Stomach (tissue), 9 donors: Measurements from ENCODE around the gene PTPRT. TPM values are rescaled to one million over a fixed set of nuclear protein-coding genes. Genes with fewer than 3 reads are reported as not detected.

Experiments
- DNase-seq, 2 donors: peaks; one replicate each; pipeline versions ENCODE4 v3.0.0 to v3.0.0-alpha.2; 2013 to 2019
- H3K27ac ChIP-seq, 5 donors: fragments of 200-600 bp in 4 of 5; sonication (generic) in 4 of 5; one replicate each; pipeline ENCODE4 v1.5.1; 2013 to 2019; ENCODE audit warnings: mild to moderate bottlenecking in 1 of 5, moderate library complexity in 1 of 5
- H3K27me3 ChIP-seq, 3 donors: fragments of 200-600 bp; sonication (generic); one replicate each; pipeline ENCODE4 v1.5.1; 2017 to 2019; ENCODE audit warnings: mixed run types in 1 of 3
- H3K36me3 ChIP-seq, 4 donors: fragments of 200-600 bp; sonication (generic); 1 replicate in 3 of 4; 2 replicates in 1 of 4; pipeline ENCODE4 v1.5.1; 2016 to 2019
- H3K4me1 ChIP-seq, 4 donors: fragments of 200-600 bp; sonication (generic); one replicate each; pipeline ENCODE4 v1.5.1; 2016 to 2019
- H3K4me3 ChIP-seq, 4 donors: fragments of 200-600 bp; sonication (generic) in 3 of 4; one replicate each; pipeline ENCODE4 v1.5.1; 2016 to 2019; ENCODE audit warnings: mild to moderate bottlenecking in 1 of 4
- H3K9me3 ChIP-seq, 4 donors: fragments of 200-600 bp; sonication (generic); one replicate each; pipeline ENCODE4 v1.5.1; 2016 to 2019
- EP300 ChIP-seq: sonication (generic); formaldehyde crosslinking; IDR thresholded peaks from one replicate; pipeline ENCODE4 v1.6.1; 2017; ENCODE audit warnings: antibody characterized with exemption
- POLR2A ChIP-seq, 4 donors: fragments of 450-650 bp; IDR thresholded peaks; one replicate each; pipeline ENCODE4 v1.6.1; 2016; ENCODE audit warnings: antibody characterized with exemption in 4 of 4, control low read depth in 2 of 4, mild to moderate bottlenecking in 1 of 4, moderate library complexity in 1 of 4
- POLR2AphosphoS5 ChIP-seq, 3 donors: sonication (generic); formaldehyde crosslinking; IDR thresholded peaks; one replicate each; pipeline ENCODE4 v1.6.1; 2016; ENCODE audit warnings: antibody characterized with exemption in 3 of 3
- WGBS, 5 donors: extraction: QIAGEN DNeasy Blood & Tissue Kit in 3 of 5; methylation state at CpG; one replicate each; pipeline versions ENCODE4 v1.1.5 to v1.1.7; 2013 to 2018; 5-methylcytosine and 5-hydroxymethylcytosine counted together
- intact Hi-C: fragments of 100-400 bp; cut with DNase I; formaldehyde crosslinking; loops from one replicate; pipeline ENCODE4 v1.15.1; 2023; ENCODE audit warnings: low total_unique reads
- polyA plus RNA-seq, 3 donors: library from polyadenylated mRNA; stranded (reverse); fragments of 200-250 nt; gene quantifications; one replicate each; pipeline ENCODE4 v1.2.3, GENCODE V29; 2013
- total RNA-seq, 5 donors: library from RNA; depleted of rRNA; stranded (reverse); fragments of >200 nt; gene quantifications; one replicate each; pipeline versions ENCODE4 v1.1.0 to v1.2.3, GENCODE V29; 2014 to 2016
- TF ChIP-seq, protein P1 (sequence below), 7 experiments: fragments of 450-650 bp in 4 of 7; fragments of 200-600 bp in 3 of 7; sonication (generic) in 3 of 7; IDR thresholded peaks; one replicate each; pipeline ENCODE4 v1.5.1; 2016 to 2019; ENCODE audit warnings: antibody characterized with exemption in 7 of 7, control low read depth in 2 of 7, mild to moderate bottlenecking in 1 of 7
- donor health status: healthy with polysubstance abuse.
- donor health status: Bipolar disorder and iron deficiency.
- donor health status: healthy.

PTPRT gene
- total and polyA plus RNA-seq, 8 donors, result 0.05 to 11.6 (median 1.7) TPM; not detected in 2

DNA sequence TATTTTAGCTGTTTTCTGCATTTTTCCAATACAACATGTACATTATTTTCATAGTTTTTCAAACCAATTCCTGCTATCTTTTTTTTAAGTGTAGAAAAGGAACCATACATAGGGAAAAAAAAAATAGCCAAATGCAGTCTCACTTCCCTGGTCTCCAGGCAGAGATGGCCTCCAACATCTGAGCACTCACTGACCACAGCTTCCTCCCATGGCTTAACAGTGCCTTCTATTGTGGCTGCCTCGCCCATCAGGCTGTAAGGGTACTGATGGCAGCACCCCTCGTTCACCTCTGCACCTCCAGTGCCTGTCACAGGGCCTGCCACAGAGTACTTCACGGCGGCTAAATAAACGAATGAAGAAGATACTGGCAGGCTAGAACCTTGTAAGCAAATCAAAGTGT, 591.1 kb downstream of the PTPRT start:
- Histone ChIP-seq H3K4me3 (no peak overlapping the region), H3K9me3 (no peaks in the 10 kb centered on the region), H3K27ac (no peak overlapping the region), H3K4me1 (no peaks in the 10 kb centered on the region), H3K36me3 (no peaks in the 10 kb centered on the region), H3K27me3 (no peaks in the 10 kb centered on the region)
- intact Hi-C loops, result no loop called here
- TF ChIP-seq POLR2AphosphoS5 (IDR thresholded peaks at IDR 0.05), result no peak
- TF ChIP-seq, protein P1, sequence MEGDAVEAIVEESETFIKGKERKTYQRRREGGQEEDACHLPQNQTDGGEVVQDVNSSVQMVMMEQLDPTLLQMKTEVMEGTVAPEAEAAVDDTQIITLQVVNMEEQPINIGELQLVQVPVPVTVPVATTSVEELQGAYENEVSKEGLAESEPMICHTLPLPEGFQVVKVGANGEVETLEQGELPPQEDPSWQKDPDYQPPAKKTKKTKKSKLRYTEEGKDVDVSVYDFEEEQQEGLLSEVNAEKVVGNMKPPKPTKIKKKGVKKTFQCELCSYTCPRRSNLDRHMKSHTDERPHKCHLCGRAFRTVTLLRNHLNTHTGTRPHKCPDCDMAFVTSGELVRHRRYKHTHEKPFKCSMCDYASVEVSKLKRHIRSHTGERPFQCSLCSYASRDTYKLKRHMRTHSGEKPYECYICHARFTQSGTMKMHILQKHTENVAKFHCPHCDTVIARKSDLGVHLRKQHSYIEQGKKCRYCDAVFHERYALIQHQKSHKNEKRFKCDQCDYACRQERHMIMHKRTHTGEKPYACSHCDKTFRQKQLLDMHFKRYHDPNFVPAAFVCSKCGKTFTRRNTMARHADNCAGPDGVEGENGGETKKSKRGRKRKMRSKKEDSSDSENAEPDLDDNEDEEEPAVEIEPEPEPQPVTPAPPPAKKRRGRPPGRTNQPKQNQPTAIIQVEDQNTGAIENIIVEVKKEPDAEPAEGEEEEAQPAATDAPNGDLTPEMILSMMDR (IDR thresholded peaks at IDR 0.05), result no peak
- no peak for TF ChIP-seq EP300
- no peak for TF ChIP-seq POLR2A (IDR thresholded peaks at IDR 0.05)
- WGBS, 5 donors, result 53 to 66% (median 56%) methylated on average over 5 of the region's 5 CpGs
- no peak for DNase-seq

DNA sequence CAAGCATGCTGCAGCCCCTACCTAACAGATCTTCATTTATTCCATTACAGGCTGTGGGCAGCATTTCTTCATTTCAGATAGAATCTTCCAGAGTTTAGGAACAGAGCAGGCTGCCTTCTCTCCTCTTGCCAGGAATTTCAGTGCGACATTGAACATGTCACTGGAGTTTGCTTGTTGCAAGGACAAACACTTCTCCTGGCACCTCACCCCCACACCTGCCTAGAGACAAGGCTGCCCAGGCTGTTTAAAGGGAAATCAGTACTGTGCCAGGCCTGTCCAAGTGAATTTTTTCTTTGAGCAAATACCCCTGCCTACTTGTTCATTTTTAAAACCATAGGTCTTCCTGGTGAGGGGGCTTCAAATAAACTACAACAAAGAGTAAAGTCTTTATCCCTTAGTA, 594.1 kb downstream of the PTPRT start:
- no peak overlapping the region for H3K4me3 ChIP-seq
- 29 to 65% (median 50%) methylated on average over 1 of the region's 1 CpG for WGBS, 5 donors
- H3K27ac ChIP-seq, result no peak overlapping the region
- H3K4me1 ChIP-seq, result no peaks in the 10 kb centered on the region
- no peaks in the 10 kb centered on the region for H3K27me3 ChIP-seq
- DNase-seq, result peak in 1 of 2 donors; percentile 61
- TF ChIP-seq, protein P1 (IDR thresholded peaks at IDR 0.05), result no peak
- TF ChIP-seq POLR2A (IDR thresholded peaks at IDR 0.05), result no peak
- TF ChIP-seq POLR2AphosphoS5 (IDR thresholded peaks at IDR 0.05), result no peak
- TF ChIP-seq EP300, result no peak
- no peaks in the 10 kb centered on the region for H3K9me3 ChIP-seq
- H3K36me3 ChIP-seq, result no peaks in the 10 kb centered on the region
- intact Hi-C loops, result no loop called here

DNA sequence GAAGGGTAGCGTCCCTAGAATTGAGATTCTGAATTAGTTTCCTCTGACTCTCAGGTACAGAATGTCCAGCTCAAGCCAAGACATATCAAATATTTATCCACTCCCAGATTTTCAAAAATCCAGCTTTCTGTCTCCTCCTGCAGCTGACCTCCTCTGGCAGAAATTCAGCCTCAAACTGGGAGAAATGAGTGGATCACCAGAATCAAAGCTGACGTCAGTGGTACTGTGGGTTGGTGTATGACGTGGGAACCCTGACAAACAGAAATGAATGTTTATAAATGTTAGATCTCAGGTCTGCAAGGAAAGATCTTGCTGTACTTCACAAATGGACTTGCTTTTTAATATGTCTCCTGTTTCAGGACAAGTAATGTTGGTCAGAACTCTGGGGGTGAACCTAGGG, 595.0 kb downstream of the PTPRT start:
- intact Hi-C loops, result no loop called here
- no peaks in the 10 kb centered on the region for H3K4me1 ChIP-seq
- no peaks in the 10 kb centered on the region for H3K27me3 ChIP-seq
- no peak overlapping the region for H3K4me3 ChIP-seq
- TF ChIP-seq EP300, result no peak
- 36 to 67% (median 59%) methylated on average over 3 of the region's 3 CpGs for WGBS, 5 donors
- no peaks in the 10 kb centered on the region for H3K9me3 ChIP-seq
- no peak overlapping the region for H3K27ac ChIP-seq
- no peak for DNase-seq
- no peaks in the 10 kb centered on the region for H3K36me3 ChIP-seq

DNA sequence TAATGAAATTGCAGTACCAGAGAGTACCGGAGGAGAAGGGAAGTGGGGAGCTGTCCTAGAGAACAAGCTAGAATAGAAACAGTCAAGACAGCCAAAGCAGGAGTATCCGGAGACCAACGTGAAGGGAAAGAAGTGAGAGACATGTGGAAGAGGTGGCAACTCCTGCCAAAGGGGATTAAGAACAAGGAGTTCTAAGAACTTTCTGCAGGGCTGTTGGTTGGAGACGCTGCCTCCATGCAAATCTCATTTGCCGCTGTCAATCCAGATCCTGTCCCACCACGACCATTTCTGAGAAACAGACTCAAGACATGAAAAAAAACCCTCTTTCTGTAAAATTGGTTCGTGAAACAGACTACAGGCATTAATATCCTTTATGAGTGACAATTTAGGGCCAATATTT, 595.7 kb downstream of the PTPRT start:
- Histone ChIP-seq H3K27ac (no peak overlapping the region), H3K36me3 (no peaks in the 10 kb centered on the region), H3K9me3 (no peaks in the 10 kb centered on the region), H3K4me1 (no peaks in the 10 kb centered on the region), H3K27me3 (no peaks in the 10 kb centered on the region), H3K4me3 (no peak overlapping the region)
- intact Hi-C loops, result no loop called here
- 57 to 72% (median 62%) methylated on average over 7 of the region's 7 CpGs for WGBS, 5 donors
- TF ChIP-seq, protein P1 (IDR thresholded peaks at IDR 0.05), result no peak
- TF ChIP-seq POLR2A (IDR thresholded peaks at IDR 0.05) (no peak), POLR2AphosphoS5 (IDR thresholded peaks at IDR 0.05) (no peak), EP300 (no peak)
- no peak for DNase-seq

DNA sequence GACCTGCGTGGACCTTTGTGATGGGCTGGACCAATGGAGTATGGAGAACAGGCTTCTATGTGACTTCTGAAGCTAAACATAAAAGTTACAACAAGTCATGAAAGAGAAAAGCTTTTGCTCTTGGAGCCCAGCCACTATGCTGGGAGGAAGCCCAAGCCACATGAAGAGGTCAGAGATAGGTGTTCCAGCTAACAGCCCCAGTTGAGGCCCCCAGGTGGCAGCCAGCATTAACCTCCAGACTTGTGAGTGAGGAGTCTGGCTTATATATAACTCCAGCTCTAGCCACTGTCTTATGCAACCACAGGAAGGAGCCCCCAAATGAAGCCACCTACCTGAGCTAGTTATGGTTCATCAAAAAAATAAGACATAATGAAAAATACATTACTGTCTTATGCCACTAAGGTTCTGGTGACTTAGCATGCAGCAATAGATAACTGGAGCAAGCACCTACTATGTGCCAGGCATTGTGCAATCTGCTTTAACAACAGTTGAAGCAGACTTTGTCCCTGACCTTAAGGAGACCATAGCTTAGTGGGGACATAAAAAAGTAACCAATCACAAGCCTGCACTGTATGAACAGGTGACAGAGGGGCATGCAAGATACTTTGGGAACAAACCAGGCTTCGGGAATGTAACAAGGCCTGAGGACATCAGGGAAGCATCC, 599.6 kb downstream of the PTPRT start:
- no peaks in the 10 kb centered on the region for H3K36me3 ChIP-seq
- no peaks in the 10 kb centered on the region for H3K9me3 ChIP-seq
- WGBS, 5 donors, result 61 to 77% (median 69%) methylated on average over 2 of the region's 2 CpGs
- H3K4me3 ChIP-seq, result no peak overlapping the region
- no peak overlapping the region for H3K27ac ChIP-seq
- TF ChIP-seq, protein P1 (IDR thresholded peaks at IDR 0.05), result no peak
- no peak for TF ChIP-seq EP300
- TF ChIP-seq POLR2A (IDR thresholded peaks at IDR 0.05), result no peak
- TF ChIP-seq POLR2AphosphoS5 (IDR thresholded peaks at IDR 0.05), result no peak
- H3K4me1 ChIP-seq, result no peaks in the 10 kb centered on the region
- no peaks in the 10 kb centered on the region for H3K27me3 ChIP-seq
- no peak for DNase-seq
- intact Hi-C loops, result no loop called here
